ENCODE measurements around the gene NRG2. TPM values are rescaled to one million over a fixed set of nuclear protein-coding genes. Genes with fewer than 3 reads are reported as not detected.

The NRG2 gene
- polyA plus RNA-seq, 3 donors = 0.01 TPM; not detected in 2

GRCh38 chr5:139838381-139839197 lies 204.5 kb downstream of the NRG2 start:
- H3K4me2 ChIP-seq (replicated peaks; ENCODE audit: extremely low read depth, low read length, poor library complexity, severe bottlenecking) = no peak overlapping the region
- H3K9me3 ChIP-seq (replicated peaks in 1 of 2; ENCODE audit: control insufficient read depth in 1 of 2, insufficient read depth in 1 of 2, low read length in 2 of 2) = no peaks in the 10 kb centered on the region

More at GRCh38 chr5:139838381-139839197, 204.5 kb downstream of the NRG2 start:
- Mint-ChIP-seq H3K4me1 (no peaks in the 10 kb centered on the region), H3K9me3 (peaks cover 0 to 2% (median 0%) of the 10 kb centered on the region in 7 donors), H3K4me3 (no peak overlapping the region), H3K36me3 (no peaks in the 10 kb centered on the region), H3K27ac (no peak overlapping the region), H3K27me3 (ENCODE audit: low read depth in 3 of 3) (peaks cover 6 to 20% (median 13%) of the 10 kb centered on the region in 3 donors)
- Histone ChIP-seq H3K27me3 (ENCODE audit: control insufficient read depth in 2 of 2, insufficient read depth in 2 of 2, low read length in 2 of 2) (no peaks in the 10 kb centered on the region), H3K79me2 (ENCODE audit: insufficient read depth, low read length) (no peaks in the 10 kb centered on the region), H3K4me3 (replicated peaks in 1 of 3; ENCODE audit: low read depth in 2 of 3, low read length in 3 of 3) (no peak overlapping the region), H2AFZ (ENCODE audit: insufficient read depth, low read depth, low read length, poor library complexity, severe bottlenecking) (no peak overlapping the region), H3K27ac (ENCODE audit: low read depth in 1 of 2, low read length in 2 of 2) (no peak overlapping the region), H4K20me1 (ENCODE audit: insufficient read depth, low read length) (no peaks in the 10 kb centered on the region), H3K9ac (ENCODE audit: insufficient read depth, low read length, poor library complexity, severe bottlenecking) (no peak overlapping the region), H3K4me1 (ENCODE audit: control insufficient read depth in 1 of 2, insufficient read depth in 2 of 2, low read length in 2 of 2) (no peaks in the 10 kb centered on the region), H3K36me3 (replicated peaks in 1 of 2; ENCODE audit: control insufficient read depth in 1 of 2, insufficient read depth in 2 of 2, low read length in 2 of 2) (no peaks in the 10 kb centered on the region)
- no peak for DNase-seq
- intact Hi-C loops (cut with micrococcal nuclease) = loop anchor here in 1 of 2 donors (5.0 kb wide), 1 partner anchor 46 kb away; no protein-coding TSS in a partner anchor
- WGBS (ENCODE audit: insufficient coverage) = 94% methylated on average over 7 of the region's 12 CpGs
- no peak for TF ChIP-seq CTCF (IDR thresholded peaks at IDR 0.05)
